Hematopoietic multipotent progenitor cell treated with erythropoietin and hydrocortisone succinate and interleukin-3 and kit ligand, for 6 days (in vitro differentiated cells): ENCODE measurements around the gene CCDC102A.
"Not testable (repeated sequence)": the region's sequence is repeated elsewhere in the genome, so short reads cannot be mapped to it uniquely, and the experiment has no call there.

Source experiments
- DNase-seq: peaks from one replicate; pipeline ENCODE4 v3.0.0-alpha.2; 2015

CCDC102A gene

DNA sequence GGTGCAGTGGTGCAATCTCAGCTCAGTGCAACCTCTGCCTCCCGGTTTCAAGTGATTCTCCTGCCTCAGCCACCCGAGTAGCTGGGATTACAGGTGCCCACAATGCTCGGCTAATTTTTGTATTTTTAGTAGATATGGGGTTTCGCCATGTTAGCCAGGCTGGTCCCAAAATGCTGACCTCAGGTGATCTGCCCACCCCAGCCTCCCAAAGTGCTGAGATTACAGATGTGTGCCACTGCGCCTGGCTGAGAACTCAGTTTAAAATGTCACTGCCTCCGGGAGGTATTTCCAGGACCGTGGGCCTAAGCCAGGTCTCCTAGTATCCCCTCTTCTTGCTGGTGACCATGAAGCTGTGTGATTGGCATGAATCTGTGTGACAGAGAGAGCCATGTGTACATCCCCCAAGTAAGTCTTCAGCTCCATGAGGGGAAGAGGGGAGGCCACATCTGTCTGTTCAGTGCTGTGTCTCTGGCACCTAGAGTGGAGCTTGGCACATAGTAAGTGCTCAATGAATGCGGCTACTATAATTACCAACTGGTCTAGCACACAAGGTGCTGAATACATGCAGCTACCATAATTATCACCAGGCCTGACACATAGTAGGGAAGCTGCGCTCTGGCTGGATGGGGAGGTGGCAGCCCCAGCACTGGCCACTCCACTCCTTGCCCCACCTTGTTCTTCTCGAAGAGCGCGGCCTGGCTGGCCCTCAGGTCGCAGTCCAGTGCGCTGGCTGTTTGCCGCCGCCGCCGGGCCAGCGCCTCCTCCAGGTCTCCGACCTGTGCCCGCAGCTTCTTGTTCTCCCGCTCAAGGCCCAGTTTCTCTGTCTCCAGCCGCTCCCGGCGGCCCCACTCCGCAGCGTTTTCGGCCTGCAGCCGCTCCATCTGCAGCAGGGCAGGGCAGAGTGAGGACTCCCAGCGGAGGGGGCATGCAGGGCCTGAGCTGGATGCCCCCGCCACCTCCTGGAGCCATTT lies 18.7 kb downstream of the CCDC102A start:
- DNase-seq: no peak

DNA sequence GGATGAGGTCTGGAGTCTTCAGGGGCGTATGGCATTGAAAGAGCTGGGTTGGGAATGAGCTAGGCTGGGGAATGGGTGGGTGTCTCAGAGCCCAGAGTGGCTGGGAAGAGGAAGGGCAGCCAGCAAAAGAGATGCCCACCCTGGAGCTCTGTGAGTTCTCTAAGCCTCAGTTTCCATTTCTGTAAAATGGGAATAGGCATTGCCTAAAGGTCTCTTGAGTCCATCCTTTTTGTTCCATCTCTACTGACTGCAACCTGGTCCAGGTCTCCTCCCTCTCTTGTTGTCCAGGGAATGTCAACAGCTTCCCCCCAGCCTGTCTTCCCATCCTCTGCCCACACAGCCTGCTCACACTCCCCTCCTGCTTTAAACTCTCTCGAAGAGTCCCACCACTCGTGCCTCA lies 19.6 kb downstream of the CCDC102A start:
- no peak for DNase-seq

DNA sequence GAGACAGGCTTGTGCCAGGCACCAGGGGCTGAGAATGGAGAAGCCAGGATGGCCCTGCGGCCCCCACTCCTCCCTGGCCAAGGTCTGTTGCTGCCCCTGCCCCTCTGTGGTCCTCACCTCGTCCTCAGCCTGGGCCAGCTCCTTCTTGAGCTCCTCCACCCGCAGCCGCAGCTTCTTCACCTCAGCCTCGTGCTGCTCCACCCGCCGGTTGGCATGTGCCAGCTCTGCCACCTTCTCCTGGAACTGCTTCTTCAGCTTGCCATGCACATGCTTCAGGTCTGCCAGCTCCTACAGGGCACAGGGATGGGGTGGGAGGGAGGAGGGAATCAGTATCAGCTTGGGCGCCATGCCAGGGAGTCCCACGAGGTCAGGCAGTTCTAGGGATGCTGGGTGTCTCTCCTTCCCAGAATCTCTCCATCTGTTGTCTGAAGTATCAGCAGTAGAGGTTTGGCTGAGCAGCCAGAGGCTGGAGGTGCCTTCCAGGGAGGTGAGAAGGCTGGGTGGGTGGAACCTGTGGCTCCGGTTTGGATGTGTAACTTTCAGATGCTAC lies 20.1 kb downstream of the CCDC102A start:
- DNase-seq: no peak

DNA sequence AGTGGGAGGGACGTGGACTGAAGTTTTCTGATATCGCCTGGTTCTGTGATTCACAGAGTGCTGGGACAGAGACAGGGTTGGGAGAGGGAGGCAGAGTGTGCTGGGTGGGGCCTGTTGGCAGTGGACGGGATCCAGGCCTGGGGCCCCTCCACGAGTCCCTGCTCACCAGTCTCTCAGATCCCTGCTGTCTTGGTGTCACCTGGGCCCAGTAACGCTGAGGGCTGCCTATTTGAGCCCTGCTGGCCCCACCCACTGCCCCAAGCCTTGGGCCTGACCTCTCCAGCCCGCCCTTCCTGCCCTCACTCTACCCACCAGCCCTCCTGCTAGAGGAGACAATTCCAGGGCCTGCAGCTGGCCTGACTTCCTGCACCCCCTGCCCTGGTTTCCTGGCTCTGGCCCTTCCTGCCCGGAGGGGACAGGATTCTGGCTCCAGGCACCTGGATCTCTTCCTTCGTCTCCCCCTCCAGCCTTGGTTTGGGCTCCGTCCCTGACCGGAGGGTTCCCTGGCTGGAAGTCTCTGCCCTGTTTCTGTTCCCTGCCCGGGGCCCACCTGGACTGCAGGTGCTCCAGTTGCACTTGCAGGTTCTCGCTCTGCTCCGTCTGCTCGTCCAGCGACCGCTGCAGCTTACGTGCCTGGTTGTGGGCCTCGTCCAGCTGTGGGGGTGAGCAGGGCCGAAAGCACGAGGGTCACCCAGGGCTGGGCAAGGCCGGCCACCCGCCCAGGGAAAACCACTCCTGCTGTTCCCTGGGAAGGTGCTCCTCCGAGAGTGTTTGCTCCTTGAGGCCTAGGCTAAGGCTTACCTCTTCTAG lies 21.4 kb downstream of the CCDC102A start:
- no peak for DNase-seq

GRCh38 chr16:57514371-57514770 lies 22.0 kb downstream of the CCDC102A start:
- no peak for DNase-seq

GRCh38 chr16:57513371-57514102 lies 22.8 kb downstream of the CCDC102A start:
- DNase-seq: no peak

DNA sequence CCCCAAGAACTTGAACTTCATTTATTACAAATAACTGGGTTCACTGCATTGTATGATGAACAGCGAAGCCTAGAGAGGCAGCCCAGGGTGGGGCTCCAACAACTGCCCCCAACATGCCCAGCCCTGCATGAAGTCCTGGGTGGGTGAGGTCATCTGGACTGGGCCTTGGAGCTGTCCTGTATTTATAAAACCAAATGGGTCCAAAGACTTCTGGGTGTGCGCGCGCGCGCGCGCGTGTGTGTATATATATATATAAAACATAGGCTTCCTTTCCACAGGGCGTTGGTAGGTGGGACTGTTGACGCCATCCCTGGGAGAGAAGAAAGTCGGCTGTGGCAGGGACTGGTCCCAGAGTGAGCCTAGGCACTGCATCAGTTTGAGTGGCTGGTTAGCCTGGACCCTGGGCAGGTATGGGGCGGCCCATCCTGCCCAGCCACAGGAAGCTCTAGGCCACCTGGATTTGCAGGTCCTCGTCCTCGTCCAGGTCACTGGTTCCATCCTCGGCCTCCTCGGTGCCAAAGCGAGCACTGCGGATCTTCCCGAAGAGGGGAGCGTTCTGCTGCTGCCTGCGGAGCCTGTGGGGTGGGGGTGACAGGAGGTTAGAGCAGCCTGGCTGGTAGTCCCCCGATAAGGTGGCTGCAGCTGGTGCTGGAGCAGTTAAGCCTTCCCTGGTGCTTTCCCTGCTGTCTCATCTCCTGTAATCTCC lies 23.9 kb downstream of the CCDC102A start:
- no peak for DNase-seq

DNA sequence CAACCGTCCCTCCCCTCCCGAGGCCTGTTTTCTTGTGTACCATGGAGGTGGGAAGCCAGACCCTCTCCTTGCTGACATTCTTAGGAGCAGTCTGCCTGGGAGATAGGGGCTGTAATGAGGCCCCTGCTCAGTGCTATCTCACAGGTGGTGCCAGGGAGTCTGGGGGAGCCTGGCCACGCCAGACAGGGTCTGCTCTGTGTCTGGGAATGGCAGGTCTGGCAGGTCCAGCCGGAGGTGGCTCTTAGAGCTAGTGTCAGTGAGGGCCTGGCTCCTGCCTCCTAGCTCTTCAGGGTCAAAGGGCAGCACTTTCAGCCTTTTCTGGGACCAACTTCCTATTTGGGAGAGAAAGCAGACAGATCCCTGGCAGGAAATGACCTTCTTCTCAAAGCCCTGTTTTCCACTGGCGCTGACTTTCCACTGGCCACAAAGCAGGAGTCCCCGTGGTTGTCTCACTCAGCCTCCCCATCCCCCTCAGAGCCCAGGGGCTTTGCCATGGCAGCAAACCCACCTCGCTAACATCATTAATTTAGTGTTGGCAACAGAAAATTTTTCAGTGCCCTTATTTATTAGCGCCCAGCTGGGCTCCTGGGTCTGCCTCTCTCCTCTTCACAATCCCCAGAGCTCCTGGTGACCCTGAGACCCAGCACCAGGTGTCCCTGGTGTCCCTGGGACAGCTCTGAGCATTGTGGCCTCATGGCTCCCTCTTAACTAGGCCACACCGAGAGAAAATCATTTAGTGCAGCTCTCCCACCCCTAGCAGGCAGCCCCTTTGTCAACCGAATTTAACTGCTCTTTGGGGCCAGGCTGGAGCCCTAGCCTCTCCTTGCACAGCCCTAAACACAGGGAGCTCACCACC lies 26.1 kb downstream of the CCDC102A start:
- no peak for DNase-seq

DNA sequence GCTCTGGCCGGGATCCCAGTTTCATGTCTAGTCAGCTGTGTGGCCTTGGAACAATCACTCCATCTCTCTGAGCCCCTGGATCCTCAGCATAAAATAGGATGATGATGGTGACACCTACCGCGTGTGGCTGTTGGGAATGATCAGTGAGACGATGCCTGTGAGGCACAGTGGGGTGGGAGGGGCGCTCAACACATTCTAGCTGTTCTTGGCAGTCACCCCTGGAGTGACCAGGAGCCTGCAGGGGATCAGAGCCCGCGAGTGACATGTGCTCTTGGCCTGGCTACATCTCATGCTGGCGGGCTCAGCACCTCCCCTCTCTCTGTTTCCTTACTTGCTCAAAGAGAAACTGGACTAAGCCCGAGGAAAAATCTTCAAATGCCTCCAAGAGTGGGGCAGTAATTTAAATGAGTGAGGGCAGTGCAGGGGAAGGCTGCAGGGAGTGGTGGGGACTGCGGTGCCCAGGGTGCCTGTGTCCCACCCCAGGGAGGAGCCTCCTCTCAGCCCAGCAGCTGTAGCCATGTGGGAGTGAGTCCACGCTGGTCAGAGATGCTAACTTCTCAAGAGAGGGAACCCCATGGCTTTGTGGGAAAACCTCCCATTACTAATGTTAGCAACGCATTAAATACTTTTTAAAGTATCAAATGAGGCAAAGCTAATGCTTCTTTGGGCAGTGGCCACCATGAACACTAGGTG lies 27.0 kb downstream of the CCDC102A start:
- DNase-seq: no peak

DNA sequence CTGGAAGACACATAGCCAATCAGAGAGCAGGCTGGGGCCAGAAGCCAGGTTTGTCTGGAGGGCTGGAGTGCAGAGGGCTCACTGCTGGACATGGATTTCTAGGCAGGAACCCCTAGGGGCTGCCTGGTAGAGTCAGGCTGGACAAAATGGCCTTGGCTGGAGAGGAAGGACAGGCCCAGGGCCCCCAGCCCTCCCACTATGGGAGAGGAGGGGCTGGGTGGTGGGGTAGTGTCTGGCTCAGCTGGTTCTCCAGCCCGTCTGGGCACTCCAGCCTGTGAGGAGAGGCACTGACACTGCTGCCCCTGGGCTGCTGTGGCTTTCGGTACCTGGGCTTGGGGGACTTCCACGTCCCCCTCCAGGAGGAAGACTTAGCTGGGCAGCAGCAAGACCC lies 28.3 kb downstream of the CCDC102A start:
- no peak for DNase-seq

DNA sequence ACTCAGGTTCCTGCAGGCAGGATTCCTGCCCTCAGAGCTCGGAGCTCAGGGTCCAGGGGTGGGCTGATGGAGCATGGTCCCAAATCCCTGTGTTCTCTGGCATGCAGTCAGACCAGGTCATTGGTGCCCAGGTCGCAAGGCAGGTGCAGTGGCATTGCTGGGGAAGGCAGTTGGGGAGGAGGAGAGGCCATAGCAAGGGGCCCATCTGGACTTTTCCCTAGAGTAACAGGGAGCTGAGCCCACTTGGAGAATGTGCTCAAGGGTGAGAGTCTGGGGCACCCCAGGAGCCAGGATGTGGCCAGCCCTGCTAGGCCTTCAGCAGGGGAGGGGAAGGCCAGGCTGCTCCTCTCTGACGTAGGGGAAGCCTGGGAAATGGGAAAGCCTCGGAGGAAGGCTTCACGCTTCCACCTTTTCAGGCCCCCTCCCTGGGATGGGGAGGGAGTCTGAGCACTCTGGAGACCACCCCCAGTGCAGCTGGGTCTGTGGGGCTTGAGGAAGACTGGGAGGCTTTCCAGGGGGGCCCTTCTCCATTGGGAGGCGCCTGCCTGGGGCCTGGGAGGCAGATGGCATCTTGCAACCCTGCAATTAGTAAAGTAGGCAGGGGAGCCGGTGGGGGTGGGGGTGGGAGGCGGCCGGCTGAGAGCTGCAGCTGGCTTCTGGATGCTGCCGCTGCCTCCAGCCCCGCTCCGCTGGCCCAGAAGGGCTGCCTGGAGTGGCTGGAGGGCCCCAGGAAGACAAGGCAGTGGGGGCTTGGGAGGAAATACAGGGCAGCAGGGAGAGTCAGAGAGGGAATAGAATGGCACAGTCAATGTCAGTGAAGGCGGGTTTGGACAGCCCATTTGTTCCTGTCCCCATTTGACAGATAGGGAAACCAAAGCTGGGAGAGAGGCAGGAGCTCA lies 29.0 kb downstream of the CCDC102A start:
- DNase-seq: no peak

DNA sequence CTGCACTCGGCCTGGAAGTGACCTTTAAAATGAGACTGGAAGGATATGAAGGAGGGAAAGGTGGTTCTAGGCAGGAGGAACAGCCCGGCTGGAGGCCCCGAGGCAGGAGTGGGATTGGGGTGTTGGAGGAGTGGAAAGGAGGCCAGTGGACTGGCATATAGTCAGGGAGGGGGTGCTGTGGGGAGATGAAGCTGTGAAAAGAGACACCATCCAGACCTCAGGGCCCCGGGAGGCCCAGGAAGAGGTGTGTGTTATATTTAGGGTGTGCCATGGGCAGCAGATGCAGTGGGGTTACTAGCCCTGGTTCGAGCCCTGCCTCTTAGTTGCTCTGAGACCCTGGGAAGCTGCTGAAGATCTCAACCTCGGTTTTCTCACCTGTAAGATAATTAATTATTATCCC lies 31.2 kb downstream of the CCDC102A start:
- DNase-seq: no peak

DNA sequence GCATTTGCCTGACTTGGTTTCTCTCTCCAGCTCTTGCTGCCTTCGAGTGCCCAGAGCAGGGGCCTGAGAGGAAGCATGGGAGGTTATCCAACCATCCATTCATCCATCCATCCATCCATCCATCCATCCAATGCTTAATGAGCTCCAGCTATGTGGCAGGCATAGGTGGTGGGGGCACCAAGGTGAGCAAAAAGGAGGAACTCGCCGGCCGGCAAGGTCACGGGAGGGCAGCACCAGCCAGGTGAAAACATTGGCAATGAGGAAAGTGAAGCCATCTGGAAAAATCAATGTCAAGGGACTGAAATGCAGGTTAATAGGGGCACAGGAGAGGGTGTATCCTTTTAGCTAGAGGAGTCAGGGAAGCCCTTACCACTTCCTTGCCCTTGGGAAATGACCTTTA lies 31.9 kb downstream of the CCDC102A start:
- no peak for DNase-seq

- no peak for DNase-seq
These were observed 32.4 kb downstream of the CCDC102A start for GRCh38 chr16:57504001-57504400.

DNA sequence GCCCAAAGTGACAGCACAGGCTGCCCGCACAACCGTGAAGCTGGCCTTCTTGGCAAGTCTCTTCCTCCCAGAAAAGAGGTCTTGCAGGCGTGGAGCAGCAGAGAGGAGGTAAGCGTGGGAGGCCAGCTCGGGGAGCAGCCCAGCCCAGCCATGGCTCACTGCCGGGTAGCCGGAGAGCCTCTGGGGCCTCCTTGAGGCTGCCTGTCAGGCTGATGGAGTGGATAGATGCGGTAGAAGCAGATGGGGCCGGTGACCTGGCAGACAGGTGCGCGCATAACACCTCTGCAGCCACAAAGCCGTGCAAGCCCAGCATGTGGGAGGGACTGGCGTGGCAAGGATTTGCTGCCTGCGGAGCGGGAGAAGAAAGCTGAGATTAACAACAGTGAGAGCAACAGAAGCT lies 33.0 kb downstream of the CCDC102A start:
- no peak for DNase-seq

DNA sequence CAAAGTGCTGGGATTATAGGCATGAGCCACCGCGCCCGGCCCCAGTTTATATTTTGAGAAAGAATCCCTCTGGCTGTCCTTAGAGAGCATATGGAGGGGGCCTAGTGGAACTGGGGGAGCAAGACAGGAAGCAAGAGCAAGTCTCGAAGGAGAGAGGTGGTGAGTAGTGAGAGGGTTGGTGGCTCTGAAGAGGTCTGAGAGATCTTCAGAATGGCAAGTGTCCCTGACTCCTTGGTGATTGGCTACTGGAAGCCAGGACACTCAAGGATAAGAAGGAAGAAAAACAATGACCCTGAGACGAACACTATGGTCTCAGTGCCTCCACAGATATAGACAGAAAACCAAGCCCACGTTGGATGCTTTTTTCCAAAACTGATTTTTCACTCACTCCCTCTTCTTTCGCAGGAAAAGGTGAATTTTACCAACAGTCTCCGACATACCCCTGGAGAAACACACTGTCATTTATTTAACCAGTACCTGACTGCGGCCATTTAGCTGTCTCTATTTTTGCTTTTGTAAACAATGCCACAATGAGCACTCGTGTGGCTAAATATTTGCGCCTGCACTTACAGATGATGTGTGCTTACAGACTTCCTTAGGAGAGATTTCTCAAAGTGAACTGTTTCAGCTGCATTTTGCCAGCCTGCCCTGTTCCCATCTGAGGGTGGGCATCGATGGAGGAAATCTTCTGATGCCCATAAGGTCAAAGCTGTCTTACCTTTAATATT lies 34.2 kb downstream of the CCDC102A start:
- DNase-seq: no peak

DNA sequence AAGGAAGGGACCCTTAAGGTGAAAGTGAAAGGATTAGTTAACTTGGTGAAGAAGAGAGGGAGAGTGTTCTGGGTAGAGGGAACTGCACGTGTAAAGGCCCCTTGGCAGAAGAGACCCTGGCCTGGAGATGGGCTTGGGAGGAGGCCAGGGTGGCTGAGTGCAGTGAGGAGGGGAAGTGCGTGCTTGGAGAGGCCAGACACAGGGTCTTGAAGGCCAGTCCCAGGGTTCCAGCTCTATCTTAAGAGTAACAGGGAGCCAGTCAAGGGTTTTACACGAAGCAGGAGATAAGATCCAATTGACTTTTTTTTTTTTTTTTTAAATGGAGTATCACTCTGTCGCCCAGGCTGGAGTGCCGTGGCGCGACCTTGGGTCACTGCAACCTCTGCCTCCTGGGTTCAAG lies 34.9 kb downstream of the CCDC102A start:
- no peak for DNase-seq

- no peak for DNase-seq
These were observed 35.7 kb downstream of the CCDC102A start for GRCh38 chr16:57500578-57501111.

- DNase-seq: not testable (repeated sequence)
These were observed 36.4 kb downstream of the CCDC102A start for GRCh38 chr16:57499941-57500340.
